GM13976 (cell line): Measurements from ENCODE around the gene PTPRK.

Experiments
- DNase-seq: peaks from one replicate; pipeline ENCODE4 v3.0.0; 2012; ENCODE audit warnings: low spot score
- CTCF ChIP-seq: IDR thresholded peaks from 2 replicates; pipeline ENCODE4 v1.5.1; 2012; ENCODE audit warnings: borderline replicate concordance, mild to moderate bottlenecking; ENCODE audit not compliant: insufficient read depth; ENCODE audit errors: extremely low read depth, missing control alignments, control extremely low read depth
- in situ Hi-C: fragments of 300-500 bp; cut with MboI; formaldehyde crosslinking; loops from one replicate; pipeline ENCODE4 v1.12.0; 2022; ENCODE audit warnings: low sequenced_read_pairs, mixed read lengths, inconsistent platforms; ENCODE audit not compliant: unreplicated experiment

The PTPRK gene

GRCh38 chr6:128275681-128276080, 244.7 kb downstream of the PTPRK start:
- no peak for DNase-seq
- TF ChIP-seq CTCF: no peak
- in situ Hi-C loops: no loop called here

GRCh38 chr6:128275030-128275429, 245.4 kb downstream of the PTPRK start:
- TF ChIP-seq CTCF: no peak
- in situ Hi-C loops: no loop called here
- DNase-seq: no peak

GRCh38 chr6:128271527-128271926, 248.9 kb downstream of the PTPRK start:
- in situ Hi-C loops: no loop called here
- DNase-seq: no peak
- TF ChIP-seq CTCF: no peak

- TF ChIP-seq CTCF: no peak
- in situ Hi-C loops: no loop called here
- DNase-seq: no peak
Measured at GRCh38 chr6:128271011-128271410, 249.4 kb downstream of the PTPRK start.

GRCh38 chr6:128266946-128267345, 253.5 kb downstream of the PTPRK start:
- in situ Hi-C loops: no loop called here
- no peak for TF ChIP-seq CTCF
- DNase-seq: no peak

- no peak for TF ChIP-seq CTCF
- DNase-seq: no peak
- in situ Hi-C loops: no loop called here
Measured at GRCh38 chr6:128265706-128266105, 254.7 kb downstream of the PTPRK start.
